ENCODE data around the gene CNNM3.
"Not testable (repeated sequence)": the region's sequence is repeated elsewhere in the genome, so short reads cannot be mapped to it uniquely, and the experiment has no call there.

Gene CNNM3

GRCh38 chr2:96842600-96842999, 26.5 kb downstream of the CNNM3 start:
- DNase-seq = no peak

- no peak for DNase-seq
These were observed 27.6 kb downstream of the CNNM3 start, which contains the start of gene ANKRD23 for GRCh38 chr2:96843538-96844268. Gene ANKRD23 (minus strand): TSS chr2:96844021. CDS start chr2:96843992, 29 bp downstream.

GRCh38 chr2:96844405-96844808, 28.3 kb downstream of the CNNM3 start:
- no peak for DNase-seq

GRCh38 chr2:96846825-96847224, 30.8 kb downstream of the CNNM3 start:
- no peak for DNase-seq

GRCh38 chr2:96847586-96847985, 31.5 kb downstream of the CNNM3 start:
- DNase-seq = no peak

- DNase-seq = no peak
These were observed 32.2 kb downstream of the CNNM3 start for GRCh38 chr2:96848264-96848663.

- DNase-seq = no peak
These were observed 36.6 kb downstream of the CNNM3 start for GRCh38 chr2:96852667-96853066.

- DNase-seq = no peak
These were observed 37.3 kb downstream of the CNNM3 start for GRCh38 chr2:96853321-96853720.

- DNase-seq = peak; percentile 38
These were observed 41.0 kb downstream of the CNNM3 start for GRCh38 chr2:96856776-96857666.

- DNase-seq = peak; percentile 99
These were observed 41.8 kb downstream of the CNNM3 start, which contains the start of gene ANKRD39 for GRCh38 chr2:96857667-96858372. Gene ANKRD39 (minus strand): TSS chr2:96858016. CDS start chr2:96857987, 29 bp downstream.

- no peak for DNase-seq
These were observed 43.1 kb downstream of the CNNM3 start for GRCh38 chr2:96859099-96859649.

GRCh38 chr2:96859681-96860064, 43.6 kb downstream of the CNNM3 start:
- DNase-seq = no peak

GRCh38 chr2:96860065-96861029, 44.3 kb downstream of the CNNM3 start:
- peak; percentile 36 for DNase-seq

- no peak for DNase-seq
These were observed 45.0 kb downstream of the CNNM3 start for GRCh38 chr2:96861074-96861473.

GRCh38 chr2:96863056-96863455, 47.0 kb downstream of the CNNM3 start:
- DNase-seq = not testable (repeated sequence)

GRCh38 chr2:96863575-96864342, 47.7 kb downstream of the CNNM3 start:
- no peak for DNase-seq

GRCh38 chr2:96864343-96865091, 48.4 kb downstream of the CNNM3 start:
- no peak for DNase-seq

- no peak for DNase-seq
These were observed 49.6 kb downstream of the CNNM3 start for GRCh38 chr2:96865654-96866053.

GRCh38 chr2:96866149-96866548, 50.1 kb downstream of the CNNM3 start:
- no peak for DNase-seq

- DNase-seq = no peak
These were observed 50.5 kb downstream of the CNNM3 start for GRCh38 chr2:96866586-96866985.

All from activated T-cell treated with anti-CD3 and anti-CD28 coated beads, Interleukin-2, amount 50 U/mL, for 1 hour (primary cell).